LHCN-M2 (cell line): ENCODE data around the gene MAZ. TPM values are rescaled to one million over a fixed set of nuclear protein-coding genes. Genes with fewer than 3 reads are reported as not detected.
"Not testable (repeated sequence)": the region's sequence is repeated elsewhere in the genome, so short reads cannot be mapped to it uniquely, and the experiment has no call there.

Experiments used
- DNase-seq: peaks from one replicate; pipeline ENCODE4 v3.0.0-alpha.2; 2012; ENCODE audit warnings: low read depth
- total RNA-seq: library from RNA; depleted of rRNA; stranded (reverse); fragments of >200 nt; gene quantifications from 2 replicates; pipeline ENCODE4 v1.2.3, GENCODE V29; 2014

MAZ gene
- total RNA-seq, 1 experiment from 2014 or later: 126 TPM

DNA sequence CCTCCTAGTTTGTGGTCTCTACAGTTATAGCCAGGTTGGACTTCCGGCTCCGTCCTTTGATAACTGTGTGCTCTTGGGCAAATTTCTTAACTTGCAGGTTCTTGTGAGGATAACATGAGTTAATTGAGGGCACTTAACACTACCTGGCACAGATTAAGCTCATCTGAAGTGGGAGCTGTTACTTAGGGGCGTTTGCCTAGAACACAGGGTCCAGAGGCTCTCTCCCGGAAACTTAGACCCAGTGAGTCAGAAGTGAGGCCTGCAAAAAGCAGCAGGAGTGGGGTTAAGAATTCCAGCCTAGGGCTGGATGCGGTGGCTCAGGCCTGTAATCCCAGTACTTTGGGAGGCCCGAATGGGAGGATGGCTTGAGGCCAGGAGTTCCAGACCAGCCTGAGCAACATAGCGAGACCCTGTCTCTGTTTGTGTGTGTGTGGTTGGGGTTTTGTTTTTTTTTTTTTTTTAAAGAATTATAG lies 15.3 kb downstream of the MAZ start:
- peak; percentile 83 for DNase-seq

DNA sequence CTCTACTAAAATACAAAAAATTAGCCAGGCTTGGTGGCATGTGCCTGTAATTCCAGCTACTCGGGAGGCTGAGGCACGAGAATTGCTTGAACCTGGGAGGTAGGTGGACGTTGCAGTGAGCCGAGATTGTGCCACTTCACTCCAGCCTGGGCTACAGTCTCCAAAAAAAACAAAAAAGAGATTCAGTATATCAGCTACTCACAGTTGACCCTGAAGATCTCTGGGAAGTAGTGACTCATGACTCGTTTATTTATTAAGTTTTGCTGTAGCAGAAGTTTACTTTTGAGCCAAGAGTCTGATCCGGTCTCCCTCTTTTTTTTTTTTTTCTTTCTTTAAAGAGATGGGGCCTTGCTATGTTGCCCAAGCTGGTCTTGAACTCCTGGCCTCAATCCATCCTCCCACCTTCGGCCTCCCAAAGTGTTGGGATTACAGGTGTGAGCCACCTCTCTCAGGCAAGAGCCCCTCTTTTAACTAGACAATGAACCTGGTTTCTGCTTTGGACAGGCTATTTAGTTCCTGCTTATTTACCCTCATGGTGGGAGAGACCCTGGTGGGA lies 18.3 kb downstream of the MAZ start:
- peak; percentile 87 for DNase-seq

DNA sequence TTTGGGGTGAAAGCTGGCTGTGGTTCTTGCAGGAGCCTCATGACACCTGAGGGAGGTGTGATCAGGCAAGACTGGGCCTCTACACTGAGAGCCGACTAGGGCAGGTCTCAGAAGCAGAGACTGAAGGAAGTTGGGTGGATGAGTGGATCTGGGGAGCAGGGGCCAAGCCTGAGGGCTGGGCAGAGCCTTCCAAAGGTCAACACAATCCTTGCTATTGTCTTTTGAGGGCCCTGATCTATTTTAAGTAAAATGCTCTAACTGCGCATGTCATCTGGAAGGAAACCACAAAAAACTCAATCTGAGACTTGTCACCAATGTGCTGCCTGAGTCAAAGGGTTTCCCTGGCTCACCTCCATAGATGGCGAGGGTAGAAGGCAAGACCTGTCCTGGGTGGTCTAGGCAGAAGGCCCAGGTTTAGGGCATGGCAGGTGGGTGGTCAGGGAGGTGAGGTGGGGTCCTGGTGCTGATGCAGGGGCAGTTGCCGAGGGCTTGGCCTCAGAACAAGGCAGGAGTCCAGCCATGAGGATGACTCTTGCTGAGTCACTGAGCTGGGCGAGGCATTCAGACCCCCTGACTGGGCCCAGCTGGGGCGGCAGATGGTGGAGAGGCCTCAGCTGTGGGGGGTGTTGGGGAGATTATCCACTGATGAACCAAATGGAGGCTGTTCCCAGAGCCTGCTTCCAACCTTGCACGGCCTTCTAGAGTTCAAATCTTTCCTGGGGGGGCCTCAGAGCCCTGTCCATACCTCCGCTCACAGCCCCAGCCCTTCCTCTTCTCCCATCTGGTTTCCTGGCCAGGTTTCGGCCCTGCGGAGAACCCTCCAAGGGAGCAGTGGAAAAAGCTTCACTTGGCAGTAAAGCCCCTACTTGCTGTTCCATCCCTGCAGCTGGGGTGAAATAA lies 19.1 kb downstream of the MAZ start:
- DNase-seq: peak; percentile 89

DNA sequence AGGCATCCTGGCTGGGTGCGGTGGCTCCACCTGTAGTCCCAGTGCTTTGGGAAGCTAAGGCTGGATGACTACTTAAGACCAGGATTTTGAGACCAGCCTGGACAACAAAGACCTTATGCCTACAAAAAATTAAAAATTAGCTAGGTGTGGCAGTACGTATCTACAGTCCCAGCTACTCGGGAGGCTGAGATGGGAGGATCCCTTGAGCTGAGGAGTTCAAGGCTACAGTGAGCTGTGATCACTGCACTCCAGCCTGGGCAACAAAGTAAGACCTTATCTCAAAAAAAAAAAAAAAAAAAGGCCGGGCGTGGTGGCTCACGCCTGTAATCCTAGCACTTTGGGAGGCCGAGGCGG lies 20.0 kb downstream of the MAZ start:
- DNase-seq: no peak

DNA sequence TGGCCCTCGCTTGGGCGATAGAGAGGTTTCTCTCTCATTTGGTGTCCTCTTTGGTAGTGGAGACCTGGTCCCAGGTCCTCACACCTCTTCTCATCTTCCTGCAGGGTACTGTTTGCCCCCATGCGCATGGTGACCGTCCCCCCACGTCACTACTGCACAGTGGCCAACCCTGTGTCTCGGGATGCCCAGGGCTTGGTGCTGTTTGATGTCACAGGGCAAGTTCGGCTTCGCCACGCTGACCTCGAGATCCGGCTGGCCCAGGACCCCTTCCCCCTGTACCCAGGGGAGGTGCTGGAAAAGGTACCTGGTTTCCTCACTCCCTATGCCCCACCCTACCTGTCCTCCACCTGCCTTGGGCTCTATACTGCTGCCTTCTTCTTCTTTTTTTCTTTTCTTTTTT lies 24.4 kb downstream of the MAZ start:
- DNase-seq: no peak

DNA sequence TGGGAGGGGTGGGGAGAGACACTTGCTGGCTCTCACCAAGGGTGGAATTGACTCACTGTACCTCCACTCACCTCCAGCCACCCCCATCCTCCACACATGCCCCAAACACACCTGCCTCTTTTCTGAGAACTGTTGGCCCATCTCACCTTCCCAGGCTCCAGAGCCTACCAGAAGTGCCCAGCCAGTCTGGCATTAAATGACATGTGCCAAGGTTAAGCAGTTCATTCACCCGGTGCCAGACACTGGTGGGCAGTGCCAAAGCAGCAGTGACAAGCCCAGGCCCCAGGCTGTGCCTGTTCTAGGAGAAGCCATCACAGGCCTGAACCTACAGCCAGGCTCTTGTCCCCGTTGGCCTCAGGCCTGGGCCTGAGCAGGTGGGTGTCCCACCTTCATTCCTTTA lies 25.2 kb downstream of the MAZ start:
- DNase-seq: no peak

DNA sequence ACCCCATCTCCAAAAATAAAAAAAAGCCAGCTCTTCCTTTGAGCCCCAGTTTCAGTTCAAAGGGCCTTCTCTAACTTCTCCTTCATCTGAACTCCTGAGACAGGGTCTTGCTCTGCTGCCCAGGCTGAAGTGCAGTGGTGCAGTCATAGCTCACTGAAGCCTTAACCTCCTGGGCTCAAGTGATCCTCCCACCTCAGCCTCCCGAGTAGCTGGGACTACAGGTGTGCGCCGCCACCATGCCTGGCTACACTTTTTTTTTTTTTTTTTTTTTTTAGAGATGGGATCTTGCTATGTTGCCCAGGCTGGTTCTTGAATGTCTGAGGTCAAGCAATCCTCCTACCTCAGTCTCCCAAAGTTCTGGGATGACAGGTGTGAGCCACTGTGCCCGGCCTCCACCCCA lies 26.9 kb downstream of the MAZ start:
- DNase-seq: not testable (repeated sequence)

DNA sequence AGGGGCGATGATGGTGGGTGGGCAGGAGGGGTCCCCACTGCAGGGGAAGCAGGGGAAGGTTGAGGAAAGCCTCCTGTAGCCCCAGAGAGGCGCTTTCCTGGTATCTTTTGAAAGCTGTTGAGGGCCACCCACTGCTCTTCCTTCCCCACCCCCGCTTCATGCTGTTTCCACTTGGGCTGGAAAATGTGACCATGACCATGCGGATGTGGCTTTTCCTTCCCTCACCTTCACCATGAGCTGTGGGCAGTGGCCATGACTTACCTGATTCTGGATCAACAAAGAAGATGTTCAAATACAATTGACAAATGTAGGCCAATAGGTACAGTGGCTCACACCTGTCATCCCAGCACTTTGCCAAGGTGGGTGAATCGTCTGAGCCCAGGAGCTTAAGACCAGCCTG lies 27.8 kb downstream of the MAZ start:
- no peak for DNase-seq

DNA sequence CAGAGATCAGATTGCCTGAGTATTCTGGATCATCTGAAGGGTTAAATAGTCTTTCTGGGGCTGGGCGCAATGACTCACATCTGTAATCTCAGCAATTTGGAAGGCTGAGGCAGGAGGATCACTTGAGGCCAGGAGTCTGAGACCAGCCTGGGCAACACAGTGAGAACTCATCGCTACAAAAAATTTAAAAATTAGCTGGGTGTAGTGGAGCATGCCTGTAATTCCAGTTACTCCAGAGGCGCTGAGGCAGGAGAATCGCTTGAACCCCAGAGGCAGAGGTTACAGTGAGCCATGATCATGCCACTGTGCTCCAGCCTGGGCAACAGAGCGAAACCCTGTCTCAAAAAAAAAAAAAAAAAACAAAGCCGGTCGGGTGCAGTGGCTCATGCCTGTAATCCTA lies 29.6 kb downstream of the MAZ start:
- no peak for DNase-seq

DNA sequence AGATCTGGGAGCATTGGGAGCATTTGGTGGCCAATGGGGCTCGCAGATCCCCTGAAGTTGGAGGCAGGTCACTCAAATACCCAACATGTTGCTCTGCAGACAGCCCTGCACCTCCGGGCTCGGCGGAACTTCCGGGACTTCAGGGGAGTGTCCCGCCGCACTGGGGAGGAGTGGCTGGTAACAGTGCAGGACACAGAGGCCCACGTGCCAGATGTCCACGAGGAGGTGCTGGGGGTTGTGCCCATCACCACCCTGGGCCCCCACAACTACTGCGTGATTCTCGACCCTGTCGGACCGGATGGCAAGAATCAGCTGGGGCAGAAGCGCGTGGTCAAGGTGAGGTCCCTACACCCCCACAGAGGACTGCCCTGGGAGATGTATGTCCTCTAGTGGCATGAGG lies 30.3 kb downstream of the MAZ start:
- no peak for DNase-seq

DNA sequence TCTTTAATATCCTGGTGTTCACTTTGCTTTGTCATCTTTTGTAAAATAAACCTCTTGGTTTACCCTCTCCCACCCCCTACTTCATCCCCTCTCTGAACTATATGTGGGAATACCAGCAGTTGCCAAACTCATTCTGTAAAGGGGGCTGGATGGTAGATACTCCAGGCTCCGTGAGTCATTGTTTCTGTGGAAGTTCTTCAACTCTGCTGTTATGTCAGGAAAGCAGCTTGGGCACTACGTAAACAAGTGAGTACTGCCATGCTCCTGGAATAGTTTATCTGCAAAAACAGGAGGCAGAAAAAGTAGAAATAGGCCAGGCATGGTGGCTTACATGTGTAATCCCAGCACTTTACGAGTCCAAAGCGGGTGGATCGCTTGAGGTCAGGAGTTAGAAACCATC lies 31.5 kb downstream of the MAZ start:
- no peak for DNase-seq

DNA sequence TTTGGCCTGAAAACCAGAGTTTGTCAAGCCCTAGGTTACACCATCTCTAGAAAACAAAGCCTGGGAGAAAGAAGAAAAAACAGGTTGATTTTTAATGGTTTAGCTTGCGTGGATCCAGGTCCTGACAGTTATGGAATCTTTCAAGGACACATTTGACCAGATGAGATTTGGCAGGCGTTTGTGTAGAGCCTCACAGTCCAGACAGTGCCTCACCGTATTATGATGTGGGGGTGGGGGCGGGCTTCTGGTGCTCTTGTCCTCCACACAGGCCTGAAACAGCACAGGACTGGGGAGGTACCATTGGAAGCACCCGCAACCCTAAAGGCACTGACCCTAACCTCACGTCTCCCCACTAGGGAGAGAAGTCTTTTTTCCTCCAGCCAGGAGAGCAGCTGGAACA lies 33.5 kb downstream of the MAZ start:
- no peak for DNase-seq

DNA sequence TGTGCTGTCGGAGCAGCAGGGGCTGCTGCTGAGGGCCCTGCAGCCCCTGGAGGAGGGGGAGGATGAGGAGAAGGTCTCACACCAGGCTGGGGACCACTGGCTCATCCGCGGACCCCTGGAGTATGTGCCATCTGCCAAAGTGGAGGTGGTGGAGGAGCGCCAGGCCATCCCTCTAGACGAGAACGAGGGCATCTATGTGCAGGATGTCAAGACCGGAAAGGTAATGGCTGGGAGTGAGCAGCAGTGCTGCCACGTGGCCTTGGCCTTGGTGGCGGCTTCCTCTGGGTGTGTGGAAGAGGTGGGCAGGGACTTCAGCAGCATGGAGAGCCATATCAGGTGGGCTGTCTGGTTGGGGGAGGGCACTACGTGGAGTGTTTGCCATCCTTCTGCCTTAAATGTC lies 33.9 kb downstream of the MAZ start:
- DNase-seq: no peak

DNA sequence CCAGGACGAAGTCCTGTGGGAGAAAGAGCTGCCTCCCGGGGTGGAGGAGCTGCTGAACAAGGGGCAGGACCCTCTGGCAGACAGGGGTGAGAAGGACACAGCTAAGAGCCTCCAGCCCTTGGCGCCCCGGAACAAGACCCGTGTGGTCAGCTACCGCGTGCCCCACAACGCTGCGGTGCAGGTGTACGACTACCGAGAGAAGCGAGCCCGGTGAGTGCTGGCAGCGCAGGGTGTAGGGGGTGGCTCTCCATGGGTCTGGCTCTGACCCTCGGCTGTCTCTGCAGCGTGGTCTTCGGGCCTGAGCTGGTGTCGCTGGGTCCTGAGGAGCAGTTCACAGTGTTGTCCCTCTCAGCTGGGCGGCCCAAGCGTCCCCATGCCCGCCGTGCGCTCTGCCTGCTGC lies 35.3 kb downstream of the MAZ start:
- no peak for DNase-seq

DNA sequence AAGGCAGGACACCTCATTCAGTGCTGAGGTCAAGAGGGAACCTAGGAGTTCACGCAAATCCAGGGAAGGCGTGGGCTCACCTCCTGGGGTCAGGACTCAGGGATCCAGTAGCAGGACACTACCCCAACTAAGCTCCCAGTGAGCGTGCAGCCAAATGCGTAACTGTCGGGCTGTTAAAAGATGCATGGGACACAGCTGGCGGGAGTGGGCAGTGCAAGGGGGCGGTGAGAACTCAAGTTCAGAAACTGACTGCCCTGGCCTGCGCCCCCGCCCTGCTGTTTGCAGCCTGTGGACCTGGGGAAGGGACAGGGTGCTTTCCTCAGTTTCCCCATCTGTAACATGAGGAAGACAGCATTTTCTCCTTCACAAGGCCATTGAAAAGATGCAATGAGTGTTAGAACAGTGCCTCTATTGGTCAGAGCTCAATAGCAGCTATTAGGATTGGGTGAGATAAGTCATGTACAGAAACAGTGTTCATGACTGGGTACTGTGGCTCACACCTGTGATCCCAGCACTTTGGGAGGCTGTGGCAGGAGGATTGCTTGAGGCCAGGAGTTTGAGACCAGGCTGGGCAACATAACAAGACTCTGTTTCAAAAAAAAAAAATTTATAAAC lies 36.5 kb downstream of the MAZ start:
- DNase-seq: no peak

DNA sequence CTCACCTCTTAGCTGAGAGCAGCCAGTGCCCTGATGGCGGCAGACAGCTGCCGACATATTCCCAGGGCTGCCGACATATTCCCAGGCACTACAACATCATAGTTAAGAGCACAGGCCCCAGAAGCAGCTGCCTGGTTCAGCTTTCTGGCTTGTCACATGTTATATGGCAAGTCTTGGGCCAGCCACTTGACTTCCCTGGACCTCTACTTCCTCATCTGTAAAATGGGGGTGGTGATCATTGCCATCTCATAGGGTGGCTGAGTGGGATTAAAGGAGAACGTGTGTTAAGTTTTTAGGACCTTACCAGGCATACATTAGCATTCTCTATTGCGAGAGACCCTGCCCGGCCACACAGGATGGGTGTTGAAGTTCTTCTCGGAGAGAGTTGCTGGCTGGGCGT lies 37.6 kb downstream of the MAZ start:
- no peak for DNase-seq

DNA sequence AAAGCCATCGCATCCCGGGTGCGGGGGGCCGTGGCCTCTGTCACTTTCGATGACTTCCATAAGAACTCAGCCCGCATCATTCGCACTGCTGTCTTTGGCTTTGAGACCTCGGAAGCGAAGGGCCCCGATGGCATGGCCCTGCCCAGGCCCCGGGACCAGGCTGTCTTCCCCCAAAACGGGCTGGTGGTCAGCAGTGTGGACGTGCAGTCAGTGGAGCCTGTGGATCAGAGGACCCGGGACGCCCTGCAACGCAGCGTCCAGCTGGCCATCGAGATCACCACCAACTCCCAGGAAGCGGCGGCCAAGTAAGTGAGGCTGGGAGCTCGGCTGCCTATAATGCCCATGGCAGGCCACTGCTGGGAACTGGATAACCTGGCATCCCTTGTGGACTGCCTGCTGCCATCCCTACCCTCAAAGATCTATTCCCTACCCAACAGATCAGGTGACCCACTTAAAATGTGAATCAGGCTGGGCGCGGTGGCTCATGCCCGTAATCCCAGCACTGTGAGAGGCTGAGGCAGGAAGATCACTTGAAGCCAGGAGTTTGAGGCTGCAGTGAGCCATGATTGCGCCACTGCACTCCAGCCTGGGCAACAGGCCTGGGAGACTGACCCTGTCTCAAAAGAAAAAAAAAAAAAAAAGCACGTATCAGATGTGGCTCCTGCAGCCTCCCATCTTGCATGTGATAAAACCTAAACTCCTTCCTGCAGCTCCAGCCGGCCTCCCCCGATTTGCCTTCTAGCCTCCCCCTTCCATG lies 38.4 kb downstream of the MAZ start:
- no peak for DNase-seq

DNA sequence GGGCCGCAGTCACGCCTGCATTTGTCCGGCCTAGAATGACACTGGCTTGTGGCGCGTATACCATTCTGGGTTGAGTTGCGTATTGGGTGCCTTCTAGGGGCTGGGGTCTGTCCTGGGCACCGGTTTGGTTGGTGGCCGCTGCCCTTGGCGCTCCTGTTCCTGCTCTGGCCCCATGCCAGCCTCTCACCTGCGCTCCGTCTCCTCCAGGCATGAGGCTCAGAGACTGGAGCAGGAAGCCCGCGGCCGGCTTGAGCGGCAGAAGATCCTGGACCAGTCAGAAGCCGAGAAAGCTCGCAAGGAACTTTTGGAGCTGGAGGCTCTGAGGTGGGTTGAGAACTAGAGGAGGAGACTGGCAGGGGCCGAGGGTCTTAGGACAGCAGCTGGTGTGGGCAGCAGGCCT lies 39.3 kb downstream of the MAZ start:
- DNase-seq: no peak

DNA sequence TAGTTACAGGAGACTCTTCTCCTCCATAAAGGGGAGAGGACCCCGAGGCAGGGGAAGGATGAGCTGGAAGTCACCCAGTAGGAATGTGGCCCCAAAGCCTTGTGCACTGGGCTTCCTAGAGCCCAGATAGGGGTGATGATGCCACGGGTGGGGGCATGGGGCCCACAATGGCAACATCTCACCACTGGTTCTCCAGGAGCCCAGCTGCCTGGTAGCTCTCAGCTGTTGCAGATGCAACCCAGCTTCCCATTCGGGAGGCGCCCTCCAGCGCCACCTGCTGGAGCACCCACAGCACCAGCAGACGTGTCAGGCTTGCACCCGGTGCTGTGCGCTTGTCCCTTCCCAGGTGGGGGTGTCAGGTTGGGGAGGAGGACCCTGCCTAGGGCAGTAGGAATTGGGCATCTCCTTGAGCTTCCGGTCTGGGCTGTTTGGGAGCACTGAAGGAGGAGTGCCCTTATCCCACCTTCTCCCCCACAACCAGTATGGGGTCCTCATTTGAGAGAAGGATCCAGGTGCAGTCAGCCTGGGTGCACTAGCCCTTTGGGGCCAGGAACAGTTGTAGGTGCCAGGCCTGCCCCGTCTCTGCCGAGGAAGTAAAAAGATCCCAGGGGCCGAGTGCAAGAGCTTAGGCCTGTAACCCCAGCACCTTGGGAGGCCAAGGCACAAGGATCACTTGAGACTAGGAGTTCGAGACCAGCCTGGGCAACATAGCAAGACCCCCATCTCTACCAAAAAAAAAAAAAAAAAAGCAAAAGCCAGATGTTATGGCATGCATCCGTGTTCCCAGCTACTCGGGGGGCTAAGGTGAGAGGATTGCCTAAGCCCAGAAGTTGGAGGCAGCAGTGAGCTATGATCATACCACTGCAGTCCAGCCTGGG lies 42.3 kb downstream of the MAZ start:
- peak; percentile 69 for DNase-seq

DNA sequence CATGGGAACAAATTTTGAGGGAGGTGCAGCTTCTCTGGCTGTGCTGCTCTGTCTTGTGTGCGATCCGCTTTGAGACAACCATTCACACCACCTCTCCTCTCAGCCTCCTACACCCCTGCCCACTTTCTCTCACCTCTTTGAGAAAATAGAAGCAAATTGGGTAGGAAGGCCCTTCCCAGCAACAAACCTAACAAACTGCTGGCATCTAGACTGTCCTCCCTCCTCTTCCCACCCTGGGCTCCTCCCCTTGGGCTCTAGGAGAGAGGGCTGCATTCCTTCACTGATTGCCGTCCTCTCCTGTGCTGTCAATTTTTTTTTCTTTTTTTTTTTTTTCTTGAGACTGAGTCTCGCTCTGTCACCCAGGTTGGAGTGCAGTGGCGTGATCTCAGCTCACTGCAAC lies 43.2 kb downstream of the MAZ start:
- no peak for DNase-seq

DNA sequence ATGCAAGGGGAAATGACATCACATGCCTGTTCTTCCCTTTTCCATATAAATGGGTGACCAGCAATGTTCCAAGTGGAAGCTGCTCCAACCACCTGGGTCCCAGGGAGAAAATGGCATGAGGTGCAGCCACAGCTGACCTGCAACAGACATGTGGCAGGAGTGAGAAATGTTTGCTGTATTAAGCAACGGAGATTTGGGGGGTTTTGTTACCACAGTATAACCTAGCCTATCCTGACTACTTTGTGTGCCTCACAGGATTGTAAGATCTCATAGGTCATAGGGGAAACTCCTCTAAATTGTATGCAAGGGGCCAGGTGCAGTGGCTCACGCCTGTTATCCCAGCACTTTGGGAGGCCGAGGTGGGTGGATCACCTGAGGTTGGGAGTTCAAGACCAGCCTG lies 44.7 kb downstream of the MAZ start:
- DNase-seq: no peak
